ENCODE data around the gene CD74. TPM values are rescaled to one million over a fixed set of nuclear protein-coding genes. Genes with fewer than 3 reads are reported as not detected.
"Not testable (repeated sequence)": the region's sequence is repeated elsewhere in the genome, so short reads cannot be mapped to it uniquely, and the experiment has no call there.

The CD74 gene
- total RNA-seq, 1 experiment from 2014 or later, result 8,933 TPM

- H3K9me2 ChIP-seq (replicated peaks; ENCODE audit: insufficient read depth, low read length); H3K4me3 ChIP-seq (ENCODE audit: low read length); H3K9me3 ChIP-seq (ENCODE audit: low read length); H3K36me3 ChIP-seq (ENCODE audit: insufficient read depth, low read length); H4K20me1 ChIP-seq (ENCODE audit: insufficient read depth, low read depth, low read length); H3K27ac ChIP-seq (ENCODE audit: low read length); H2AFZ ChIP-seq (ENCODE audit: low read length); H3K4me2 ChIP-seq (ENCODE audit: low read depth, low read length, poor library complexity, severe bottlenecking); H3K79me2 ChIP-seq (ENCODE audit: low read length); H3K27me3 ChIP-seq (ENCODE audit: low read length); H3K9ac ChIP-seq (ENCODE audit: low read length); H3K4me1 ChIP-seq (ENCODE audit: low read length): not testable (repeated sequence)
- DNase-seq, result peak; percentile 32
Measured at GRCh38 chr5:150454027-150454426, 41.3 kb upstream of the CD74 start.

DNA sequence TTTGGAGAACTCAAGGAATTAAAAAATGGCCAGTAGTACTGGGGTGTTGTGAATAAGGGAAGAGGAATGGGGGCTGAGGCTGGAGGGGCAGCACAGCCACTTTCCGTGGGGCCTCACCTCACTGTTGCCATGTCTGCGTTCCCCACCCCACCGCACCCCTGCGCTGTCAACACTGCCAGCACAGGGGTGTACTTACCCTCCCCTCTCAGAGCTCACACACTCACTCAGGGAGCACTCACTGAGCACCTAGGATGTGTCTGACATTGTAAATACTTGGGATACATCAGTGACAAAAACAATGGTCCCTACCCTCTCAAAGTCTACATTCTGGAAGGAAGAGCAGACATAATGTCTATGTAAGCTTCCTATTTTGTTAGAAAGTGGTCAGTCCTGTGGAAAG, 40.2 kb upstream of the CD74 start:
- no peaks in the 10 kb centered on the region for H3K27me3 ChIP-seq (ENCODE audit: low read length)
- 0 out of 2 replicates have a peak, but pooled peaks cover 3% of the 10 kb centered on the region for H3K9me3 ChIP-seq (ENCODE audit: low read length)
- peaks cover 13% of the 10 kb centered on the region for H3K36me3 ChIP-seq (ENCODE audit: insufficient read depth, low read length)
- H2AFZ ChIP-seq (ENCODE audit: low read length), result no peak overlapping the region
- peaks cover 16% of the 10 kb centered on the region for H3K79me2 ChIP-seq (ENCODE audit: low read length)
- H3K4me1 ChIP-seq (ENCODE audit: low read length), result peaks cover 11% of the 10 kb centered on the region
- H3K27ac ChIP-seq (ENCODE audit: low read length), result no peak overlapping the region
- DNase-seq, result peak; percentile 36
- H3K9me2 ChIP-seq (replicated peaks; ENCODE audit: insufficient read depth, low read length), result no peaks in the 10 kb centered on the region
- no peak overlapping the region for H3K4me2 ChIP-seq (ENCODE audit: low read depth, low read length, poor library complexity, severe bottlenecking)
- H3K4me3 ChIP-seq (ENCODE audit: low read length), result no peak overlapping the region
- peaks cover 12% of the 10 kb centered on the region for H4K20me1 ChIP-seq (ENCODE audit: insufficient read depth, low read depth, low read length)
- no peak overlapping the region for H3K9ac ChIP-seq (ENCODE audit: low read length)

DNA sequence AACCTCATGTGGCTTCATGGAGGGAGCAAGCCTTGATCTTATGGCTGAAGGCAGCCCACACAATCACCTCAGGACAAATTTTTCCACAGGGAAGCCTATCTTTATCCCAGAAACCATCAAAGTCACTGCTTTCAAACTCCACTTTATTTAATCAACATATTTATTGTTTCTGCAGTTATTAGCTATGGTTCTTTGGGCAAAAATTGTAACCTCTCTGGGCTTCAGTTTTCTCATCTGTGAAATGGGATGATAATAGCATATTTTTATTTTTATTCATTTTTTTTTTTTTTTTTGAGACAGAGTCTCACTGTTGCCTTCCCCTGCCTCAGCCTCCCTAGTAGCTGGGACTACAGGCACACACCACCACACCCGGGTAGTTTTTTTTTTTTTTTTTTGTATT, 38.9 kb upstream of the CD74 start:
- H3K27ac ChIP-seq (ENCODE audit: low read length), result no peak overlapping the region
- no peaks in the 10 kb centered on the region for H3K27me3 ChIP-seq (ENCODE audit: low read length)
- H3K9me3 ChIP-seq (ENCODE audit: low read length), result 0 out of 2 replicates have a peak, but pooled peaks cover 3% of the 10 kb centered on the region
- H3K4me3 ChIP-seq (ENCODE audit: low read length), result no peak overlapping the region
- no peak overlapping the region for H3K9ac ChIP-seq (ENCODE audit: low read length)
- H3K4me2 ChIP-seq (ENCODE audit: low read depth, low read length, poor library complexity, severe bottlenecking), result no peak overlapping the region
- DNase-seq, result peak; percentile 32
- H3K9me2 ChIP-seq (replicated peaks; ENCODE audit: insufficient read depth, low read length), result no peaks in the 10 kb centered on the region
- H4K20me1 ChIP-seq (ENCODE audit: insufficient read depth, low read depth, low read length), result peaks cover 25% of the 10 kb centered on the region
- H3K36me3 ChIP-seq (ENCODE audit: insufficient read depth, low read length), result peaks cover 26% of the 10 kb centered on the region
- H3K79me2 ChIP-seq (ENCODE audit: low read length), result peaks cover 26% of the 10 kb centered on the region
- H3K4me1 ChIP-seq (ENCODE audit: low read length), result peaks cover 17% of the 10 kb centered on the region
- H2AFZ ChIP-seq (ENCODE audit: low read length), result no peak overlapping the region

DNA sequence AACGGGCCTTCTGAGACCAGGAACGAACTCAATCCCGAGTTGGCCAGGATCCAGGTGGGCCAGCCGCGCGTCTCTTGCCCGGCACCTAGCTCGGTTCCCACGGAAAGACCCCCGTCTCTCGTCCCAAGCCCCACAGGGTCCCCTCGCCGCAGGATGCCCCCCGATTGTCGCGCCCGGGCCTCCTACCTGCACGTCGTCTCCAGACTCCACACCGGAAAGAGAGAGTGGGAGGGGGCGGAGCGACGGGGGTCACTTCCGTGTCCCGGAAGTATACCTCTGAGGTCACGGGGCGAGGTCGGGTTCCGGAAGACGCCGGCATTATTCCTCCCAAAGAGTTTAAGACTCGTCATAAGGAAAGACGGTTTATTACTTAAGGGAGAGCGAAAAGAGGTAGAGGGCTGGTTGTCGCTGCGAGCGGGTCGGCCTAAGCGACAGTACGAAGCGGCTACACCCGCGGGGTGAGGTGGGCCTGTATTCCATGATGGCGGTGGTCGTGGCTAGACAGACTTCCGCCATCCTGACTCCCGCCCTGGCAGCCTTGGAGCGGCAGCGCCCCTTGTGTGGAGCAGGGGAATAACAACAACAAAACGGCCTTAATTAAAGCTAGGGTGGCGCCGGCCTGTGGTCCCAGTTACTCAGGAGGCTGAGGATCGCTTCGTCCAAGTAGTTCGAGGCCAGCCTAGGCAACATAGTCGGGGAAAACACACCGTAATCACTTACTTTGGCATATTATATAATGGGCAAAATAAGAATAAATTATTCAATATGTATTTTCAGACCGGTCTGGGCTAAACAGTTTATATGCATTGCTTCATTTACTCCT, 37.0 kb upstream of the CD74 start, which contains the start of gene RPS14:
RPS14 (minus strand) TSS at position 223 of the 823 bp plus-strand sequence. CDS start 2,006 bp downstream, outside the sequence.
- H3K4me3 ChIP-seq (ENCODE audit: low read length), result peak within 1 kb of the TSS; percentile 79
- peak; percentile 97 for DNase-seq

DNA sequence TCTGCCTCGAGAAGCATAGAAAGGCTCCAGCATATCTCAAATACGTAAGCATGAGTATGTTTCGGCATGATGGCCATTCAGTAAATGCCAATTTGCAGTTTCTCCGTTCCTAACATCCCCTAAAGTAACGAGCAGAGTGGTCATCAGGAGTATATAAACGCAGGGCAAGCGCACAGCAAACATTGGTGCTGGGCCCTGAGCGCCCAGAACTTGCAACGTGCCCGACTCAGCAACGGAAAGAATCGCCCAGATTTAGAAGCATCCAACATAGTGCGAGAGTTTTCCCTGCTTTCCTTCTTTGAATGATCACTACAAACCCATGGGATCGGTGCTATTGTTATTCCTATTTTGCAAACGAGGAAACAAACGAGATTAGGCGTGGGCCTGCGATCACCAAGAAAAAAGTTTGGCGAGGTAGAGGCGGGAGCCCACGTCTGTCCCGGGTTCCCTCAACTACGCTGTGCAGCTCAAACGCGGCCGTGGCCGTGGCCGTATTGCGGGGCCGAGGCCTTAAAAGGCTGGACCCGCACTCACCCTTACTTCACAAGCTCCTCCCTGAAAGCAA, 36.3 kb upstream of the CD74 start:
- Histone ChIP-seq H3K79me2 (ENCODE audit: low read length) (peaks cover 26% of the 10 kb centered on the region), H2AFZ (ENCODE audit: low read length) (no peak overlapping the region)

More for the DNA sequence above, 37.0 kb upstream of the CD74 start, which contains the start of gene RPS14:
- peak within 1 kb of the TSS; percentile 86 for H3K4me2 ChIP-seq (ENCODE audit: low read depth, low read length, poor library complexity, severe bottlenecking)
- H3K79me2 ChIP-seq (ENCODE audit: low read length), result peaks cover 26% of the 10 kb centered on the region
- peaks cover 16% of the 10 kb centered on the region for H3K4me1 ChIP-seq (ENCODE audit: low read length)
- peaks cover 45% of the 10 kb centered on the region for H3K36me3 ChIP-seq (ENCODE audit: insufficient read depth, low read length)
- no peaks in the 10 kb centered on the region for H3K9me2 ChIP-seq (replicated peaks; ENCODE audit: insufficient read depth, low read length)
- peak within 1 kb of the TSS; percentile 66 for H3K27ac ChIP-seq (ENCODE audit: low read length)
- no peaks in the 10 kb centered on the region for H3K27me3 ChIP-seq (ENCODE audit: low read length)
- peak within 1 kb of the TSS; percentile 81 for H3K9ac ChIP-seq (ENCODE audit: low read length)
- H4K20me1 ChIP-seq (ENCODE audit: insufficient read depth, low read depth, low read length), result peaks cover 44% of the 10 kb centered on the region
- H3K9me3 ChIP-seq (ENCODE audit: low read length), result 0 out of 2 replicates have a peak, but pooled peaks cover 3% of the 10 kb centered on the region
- peak within 1 kb of the TSS; percentile 60 for H2AFZ ChIP-seq (ENCODE audit: low read length)

GRCh38 chr5:150448334-150448733, 35.6 kb upstream of the CD74 start:
- peaks cover 26% of the 10 kb centered on the region for H3K79me2 ChIP-seq (ENCODE audit: low read length)
- no peaks in the 10 kb centered on the region for H3K9me2 ChIP-seq (replicated peaks; ENCODE audit: insufficient read depth, low read length)
- DNase-seq, result no peak
- H3K9ac ChIP-seq (ENCODE audit: low read length), result peak overlapping the region; percentile 81
- peak overlapping the region; percentile 86 for H3K4me2 ChIP-seq (ENCODE audit: low read depth, low read length, poor library complexity, severe bottlenecking)
- H2AFZ ChIP-seq (ENCODE audit: low read length), result no peak overlapping the region
- peaks cover 13% of the 10 kb centered on the region for H3K4me1 ChIP-seq (ENCODE audit: low read length)
- no peaks in the 10 kb centered on the region for H3K27me3 ChIP-seq (ENCODE audit: low read length)
- H3K27ac ChIP-seq (ENCODE audit: low read length), result peak overlapping the region; percentile 66
- 0 out of 2 replicates have a peak, but pooled peaks cover 3% of the 10 kb centered on the region for H3K9me3 ChIP-seq (ENCODE audit: low read length)
- H3K4me3 ChIP-seq (ENCODE audit: low read length), result peak overlapping the region; percentile 79
- H4K20me1 ChIP-seq (ENCODE audit: insufficient read depth, low read depth, low read length), result peaks cover 48% of the 10 kb centered on the region
- H3K36me3 ChIP-seq (ENCODE audit: insufficient read depth, low read length), result peaks cover 58% of the 10 kb centered on the region

More for the DNA sequence above, 36.3 kb upstream of the CD74 start:
- H3K4me1 ChIP-seq (ENCODE audit: low read length), result peaks cover 13% of the 10 kb centered on the region
- H4K20me1 ChIP-seq (ENCODE audit: insufficient read depth, low read depth, low read length), result peaks cover 44% of the 10 kb centered on the region
- H3K27me3 ChIP-seq (ENCODE audit: low read length), result no peaks in the 10 kb centered on the region
- H3K27ac ChIP-seq (ENCODE audit: low read length), result peak overlapping the region; percentile 66
- peak overlapping the region; percentile 81 for H3K9ac ChIP-seq (ENCODE audit: low read length)
- peak overlapping the region; percentile 86 for H3K4me2 ChIP-seq (ENCODE audit: low read depth, low read length, poor library complexity, severe bottlenecking)
- peak overlapping the region; percentile 79 for H3K4me3 ChIP-seq (ENCODE audit: low read length)
- no peaks in the 10 kb centered on the region for H3K9me2 ChIP-seq (replicated peaks; ENCODE audit: insufficient read depth, low read length)
- peaks cover 52% of the 10 kb centered on the region for H3K36me3 ChIP-seq (ENCODE audit: insufficient read depth, low read length)
- 0 out of 2 replicates have a peak, but pooled peaks cover 3% of the 10 kb centered on the region for H3K9me3 ChIP-seq (ENCODE audit: low read length)
- no peak for DNase-seq

- peaks cover 48% of the 10 kb centered on the region for H4K20me1 ChIP-seq (ENCODE audit: insufficient read depth, low read depth, low read length)
- H3K9ac ChIP-seq (ENCODE audit: low read length), result no peak overlapping the region
- H3K4me1 ChIP-seq (ENCODE audit: low read length), result peaks cover 13% of the 10 kb centered on the region
- no peak for DNase-seq
- H3K9me2 ChIP-seq (replicated peaks; ENCODE audit: insufficient read depth, low read length), result no peaks in the 10 kb centered on the region
- H3K4me3 ChIP-seq (ENCODE audit: low read length), result peak overlapping the region; percentile 79; the same call in 1 of the 2 replicates
- 0 out of 2 replicates have a peak, but pooled peaks cover 3% of the 10 kb centered on the region for H3K9me3 ChIP-seq (ENCODE audit: low read length)
- H2AFZ ChIP-seq (ENCODE audit: low read length), result no peak overlapping the region
- no peaks in the 10 kb centered on the region for H3K27me3 ChIP-seq (ENCODE audit: low read length)
- H3K4me2 ChIP-seq (ENCODE audit: low read depth, low read length, poor library complexity, severe bottlenecking), result peak overlapping the region; percentile 86
- H3K36me3 ChIP-seq (ENCODE audit: insufficient read depth, low read length), result peaks cover 58% of the 10 kb centered on the region
- 0 out of 2 replicates have a peak overlapping the region, but pooled peaks have one; percentile 66 for H3K27ac ChIP-seq (ENCODE audit: low read length)
- H3K79me2 ChIP-seq (ENCODE audit: low read length), result peaks cover 26% of the 10 kb centered on the region
Measured at GRCh38 chr5:150447188-150447587, 34.5 kb upstream of the CD74 start.

GRCh38 chr5:150446583-150446982, 33.9 kb upstream of the CD74 start:
- Histone ChIP-seq H3K36me3 (ENCODE audit: insufficient read depth, low read length) (peaks cover 58% of the 10 kb centered on the region), H3K27ac (ENCODE audit: low read length) (no peak overlapping the region), H2AFZ (ENCODE audit: low read length) (no peak overlapping the region), H3K4me2 (ENCODE audit: low read depth, low read length, poor library complexity, severe bottlenecking) (no peak overlapping the region), H4K20me1 (ENCODE audit: insufficient read depth, low read depth, low read length) (peaks cover 48% of the 10 kb centered on the region), H3K79me2 (ENCODE audit: low read length) (peaks cover 26% of the 10 kb centered on the region), H3K4me1 (ENCODE audit: low read length) (peaks cover 13% of the 10 kb centered on the region), H3K27me3 (ENCODE audit: low read length) (no peaks in the 10 kb centered on the region), H3K4me3 (ENCODE audit: low read length) (no peak overlapping the region), H3K9me2 (replicated peaks; ENCODE audit: insufficient read depth, low read length) (no peaks in the 10 kb centered on the region), H3K9ac (ENCODE audit: low read length) (no peak overlapping the region), H3K9me3 (ENCODE audit: low read length) (0 out of 2 replicates have a peak, but pooled peaks cover 3% of the 10 kb centered on the region)
- DNase-seq, result no peak
